OCI-LY1 (cell line): ENCODE data around the gene IP6K3.

Source experiments
- CTCF ChIP-seq: fragments of 200-600 bp; sonication (generic), shearing (Covaris generic); IDR thresholded peaks from 2 replicates; pipeline ENCODE4 v1.5.1; 2017; ENCODE audit warnings: mild to moderate bottlenecking, antibody characterized with exemption, low read length, moderate library complexity, mixed read lengths
- EZH2 ChIP-seq: fragments of 200-600 bp; sonication (generic), shearing (Covaris generic); IDR thresholded peaks from 2 replicates; pipeline ENCODE4 v1.8.0; 2017; ENCODE audit warnings: borderline replicate concordance, mixed run types, mild to moderate bottlenecking, antibody characterized with exemption, low read length, moderate library complexity, mixed read lengths

- TF ChIP-seq CTCF = no peak
- TF ChIP-seq EZH2 = no peak
Measured at GRCh38 chr6:33751771-33752645, 5.3 kb upstream of the IP6K3 start.
